ENCODE measurements around the gene SLC6A13. TPM values are rescaled to one million over a fixed set of nuclear protein-coding genes. Genes with fewer than 3 reads are reported as not detected.
"Not testable (repeated sequence)": the region's sequence is repeated elsewhere in the genome, so short reads cannot be mapped to it uniquely, and the experiment has no call there.

SLC6A13 gene
- 0.38 TPM in 1 of 2 replicates, not detected in the other for total RNA-seq

GRCh38 chr12:262817-263216 is at the start of gene SLC6A13:
SLC6A13 (minus strand) TSS chr12:262836; CDS start chr12:260052, 2,784 bp downstream.
- POLR2A ChIA-PET = no interaction called here
- H3K27ac Mint-ChIP-seq = no peak within 1 kb of the TSS

GRCh38 chr12:308511-308910 is 45.9 kb upstream of the SLC6A13 start:
- no peak overlapping the region for H3K4me3 Mint-ChIP-seq
- POLR2A ChIA-PET = no interaction called here
- CTCF ChIA-PET = no interaction called here
- no peak overlapping the region for H3K27ac Mint-ChIP-seq
- peaks cover 91% of the 10 kb centered on the region for H3K36me3 Mint-ChIP-seq (ENCODE audit: low read depth)
- no peak for TF ChIP-seq CTCF (IDR thresholded peaks at IDR 0.05)
- no peaks in the 10 kb centered on the region for H3K27me3 Mint-ChIP-seq
- ATAC-seq (ENCODE audit: low read depth) = no peak
- H3K4me1 Mint-ChIP-seq = no peaks in the 10 kb centered on the region
- intact Hi-C loops (cut with micrococcal nuclease) = no loop called here
- no peaks in the 10 kb centered on the region for H3K9me3 Mint-ChIP-seq
- no peak for DNase-seq

More at GRCh38 chr12:262817-263216, at the start of gene SLC6A13:
- H3K27me3 Mint-ChIP-seq = peaks cover 20% of the 10 kb centered on the region
- no peak within 1 kb of the TSS for H3K4me3 Mint-ChIP-seq
- DNase-seq = no peak
- TF ChIP-seq CTCF (IDR thresholded peaks at IDR 0.05) = no peak
- intact Hi-C loops (cut with micrococcal nuclease) = no loop called here
- no peaks in the 10 kb centered on the region for H3K36me3 Mint-ChIP-seq (ENCODE audit: low read depth)
- CTCF ChIA-PET = no interaction called here
- H3K9me3 Mint-ChIP-seq = no peaks in the 10 kb centered on the region
- no peaks in the 10 kb centered on the region for H3K4me1 Mint-ChIP-seq
- no peak for ATAC-seq (ENCODE audit: low read depth)

GRCh38 chr12:307406-307805 is 44.8 kb upstream of the SLC6A13 start:
- ChIA-PET POLR2A (no interaction called here), CTCF (no interaction called here)
- no peaks in the 10 kb centered on the region for H3K4me1 Mint-ChIP-seq
- TF ChIP-seq CTCF (IDR thresholded peaks at IDR 0.05) = no peak
- H3K36me3 Mint-ChIP-seq (ENCODE audit: low read depth) = peaks cover 95% of the 10 kb centered on the region
- ATAC-seq (ENCODE audit: low read depth) (no peak), DNase-seq (no peak)
- H3K4me3 Mint-ChIP-seq = no peak overlapping the region
- H3K27me3 Mint-ChIP-seq = no peaks in the 10 kb centered on the region
- intact Hi-C loops (cut with micrococcal nuclease) = no loop called here
- no peak overlapping the region for H3K27ac Mint-ChIP-seq
- H3K9me3 Mint-ChIP-seq = peaks cover 2% of the 10 kb centered on the region

- intact Hi-C loops (cut with micrococcal nuclease) = no loop called here
- H3K4me3 Mint-ChIP-seq = no peak overlapping the region
- no peak for TF ChIP-seq CTCF (IDR thresholded peaks at IDR 0.05)
- H3K36me3 Mint-ChIP-seq (ENCODE audit: low read depth) = peaks cover 96% of the 10 kb centered on the region
- ATAC-seq (ENCODE audit: low read depth) (no peak), DNase-seq (no peak)
- POLR2A ChIA-PET = interaction anchor here (0.6 kb wide), 1 partner anchor 697 kb away, joined by 6 read pairs; no protein-coding TSS in a partner anchor
- CTCF ChIA-PET = interaction anchor here (0.7 kb wide), 1 partner anchor 839 kb away, joined by 3 read pairs; no protein-coding TSS in a partner anchor
- H3K27ac Mint-ChIP-seq = no peak overlapping the region
- peaks cover 3% of the 10 kb centered on the region for H3K4me1 Mint-ChIP-seq
- peaks cover 9% of the 10 kb centered on the region for H3K9me3 Mint-ChIP-seq
- no peaks in the 10 kb centered on the region for H3K27me3 Mint-ChIP-seq
Observed at GRCh38 chr12:304805-305204, 42.2 kb upstream of the SLC6A13 start.

GRCh38 chr12:302766-303165 is 40.1 kb upstream of the SLC6A13 start:
- H3K9me3 Mint-ChIP-seq; DNase-seq; ATAC-seq (ENCODE audit: low read depth); H3K27me3 Mint-ChIP-seq; intact Hi-C loops (cut with micrococcal nuclease); H3K4me1 Mint-ChIP-seq; H3K4me3 Mint-ChIP-seq; H3K27ac Mint-ChIP-seq; CTCF ChIA-PET: not testable (repeated sequence)
- POLR2A ChIA-PET = interaction anchor here (0.6 kb wide), 1 partner anchor 86 kb away, joined by 5 read pairs; the partner anchor contains the start of gene KDM5A
- peaks cover 97% of the 10 kb centered on the region for H3K36me3 Mint-ChIP-seq (ENCODE audit: low read depth)

GRCh38 chr12:300166-300565 is 37.5 kb upstream of the SLC6A13 start:
- CTCF ChIA-PET = interaction anchor here (0.7 kb wide), 1 partner anchor 43 kb away, joined by 3 read pairs; no protein-coding TSS in a partner anchor
- H3K36me3 Mint-ChIP-seq (ENCODE audit: low read depth) = peaks cover 95% of the 10 kb centered on the region
- intact Hi-C loops (cut with micrococcal nuclease); ATAC-seq (ENCODE audit: low read depth); H3K4me1 Mint-ChIP-seq; POLR2A ChIA-PET; H3K9me3 Mint-ChIP-seq; H3K27me3 Mint-ChIP-seq; H3K4me3 Mint-ChIP-seq; DNase-seq; H3K27ac Mint-ChIP-seq: not testable (repeated sequence)

- not testable (repeated sequence) for H3K4me1 Mint-ChIP-seq
Observed at GRCh38 chr12:299511-299910, 36.9 kb upstream of the SLC6A13 start.

GRCh38 chr12:298059-298458 is 35.4 kb upstream of the SLC6A13 start:
- DNase-seq; H3K9me3 Mint-ChIP-seq; ATAC-seq (ENCODE audit: low read depth); H3K27me3 Mint-ChIP-seq; H3K4me3 Mint-ChIP-seq; intact Hi-C loops (cut with micrococcal nuclease); H3K27ac Mint-ChIP-seq; POLR2A ChIA-PET; H3K4me1 Mint-ChIP-seq; CTCF ChIA-PET: not testable (repeated sequence)
- H3K36me3 Mint-ChIP-seq (ENCODE audit: low read depth) = peaks cover 95% of the 10 kb centered on the region

More at GRCh38 chr12:299511-299910, 36.9 kb upstream of the SLC6A13 start:
- DNase-seq; POLR2A ChIA-PET; H3K4me3 Mint-ChIP-seq; intact Hi-C loops (cut with micrococcal nuclease); H3K9me3 Mint-ChIP-seq; H3K27ac Mint-ChIP-seq; ATAC-seq (ENCODE audit: low read depth); H3K27me3 Mint-ChIP-seq: not testable (repeated sequence)
- peaks cover 96% of the 10 kb centered on the region for H3K36me3 Mint-ChIP-seq (ENCODE audit: low read depth)
- CTCF ChIA-PET = interaction anchor here (0.7 kb wide), 1 partner anchor 42 kb away, joined by 3 read pairs; no protein-coding TSS in a partner anchor
